ENCODE measurements around the gene MACF1. TPM values are rescaled to one million over a fixed set of nuclear protein-coding genes. Genes with fewer than 3 reads are reported as not detected.

MACF1 gene
- total and polyA plus RNA-seq, 9 donors: 93.6 to 331 (median 247) TPM

GRCh38 chr1:39210649-39211048, 6.2 kb downstream of the MACF1 start:
- intact Hi-C loops (cut with DNase I): loop anchor here in 1 of 4 donors (5.0 kb wide), 1 partner anchor 42 kb away; no protein-coding TSS in a partner anchor

DNA sequence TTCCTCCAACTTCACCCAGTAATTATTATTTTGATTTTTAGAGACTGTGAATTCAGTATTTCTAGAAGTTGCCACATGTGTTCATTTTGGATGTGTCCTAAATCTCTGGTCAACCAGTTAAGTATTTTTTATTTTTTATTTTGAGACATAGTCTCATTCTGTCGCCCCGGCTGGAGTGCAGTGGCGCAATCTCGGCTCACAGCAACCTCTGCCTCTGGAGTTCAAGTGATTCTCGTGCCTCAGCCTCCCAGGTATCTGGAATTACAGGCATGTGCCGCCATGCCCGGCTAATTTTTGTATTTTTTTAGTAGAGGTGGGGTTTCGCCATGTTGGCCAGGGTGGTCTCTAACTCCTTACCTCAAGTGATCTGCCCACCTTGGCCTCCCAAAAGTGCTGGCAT, 8.0 kb downstream of the MACF1 start:
- H3K27ac ChIP-seq: no peak overlapping the region
- no peak overlapping the region for H3K4me3 ChIP-seq
- intact Hi-C loops (cut with DNase I): loop anchor here in 1 of 4 donors (5.0 kb wide), 1 partner anchor 40 kb away; no protein-coding TSS in a partner anchor
- H3K4me1 ChIP-seq (ENCODE audit: insufficient read depth): peaks cover 21% of the 10 kb centered on the region
- no peaks in the 10 kb centered on the region for H3K27me3 ChIP-seq
- no peaks in the 10 kb centered on the region for H3K36me3 ChIP-seq
- TF ChIP-seq EP300 (IDR thresholded peaks at IDR 0.05): no peak
- TF ChIP-seq CTCF (IDR thresholded peaks at IDR 0.05): no peak
- no peak for TF ChIP-seq POLR2A (IDR thresholded peaks at IDR 0.05)
- DNase-seq: no peak
- no peaks in the 10 kb centered on the region for H3K9me3 ChIP-seq
- WGBS, 3 donors: 92 to 93% (median 92%) methylated on average over 8 of the region's 8 CpGs

More at GRCh38 chr1:39210649-39211048, 6.2 kb downstream of the MACF1 start:
- DNase-seq: no peak
- Histone ChIP-seq H3K36me3 (no peaks in the 10 kb centered on the region), H3K9me3 (no peaks in the 10 kb centered on the region), H3K27me3 (no peaks in the 10 kb centered on the region), H3K27ac (no peak overlapping the region), H3K4me1 (ENCODE audit: insufficient read depth) (peaks cover 23% of the 10 kb centered on the region), H3K4me3 (no peak overlapping the region)
- WGBS, 3 donors: 97 to 99% (median 98%) methylated on average over 3 of the region's 3 CpGs
- no peak for TF ChIP-seq EP300 (IDR thresholded peaks at IDR 0.05)
- TF ChIP-seq CTCF (IDR thresholded peaks at IDR 0.05): no peak
- no peak for TF ChIP-seq POLR2A (IDR thresholded peaks at IDR 0.05)

DNA sequence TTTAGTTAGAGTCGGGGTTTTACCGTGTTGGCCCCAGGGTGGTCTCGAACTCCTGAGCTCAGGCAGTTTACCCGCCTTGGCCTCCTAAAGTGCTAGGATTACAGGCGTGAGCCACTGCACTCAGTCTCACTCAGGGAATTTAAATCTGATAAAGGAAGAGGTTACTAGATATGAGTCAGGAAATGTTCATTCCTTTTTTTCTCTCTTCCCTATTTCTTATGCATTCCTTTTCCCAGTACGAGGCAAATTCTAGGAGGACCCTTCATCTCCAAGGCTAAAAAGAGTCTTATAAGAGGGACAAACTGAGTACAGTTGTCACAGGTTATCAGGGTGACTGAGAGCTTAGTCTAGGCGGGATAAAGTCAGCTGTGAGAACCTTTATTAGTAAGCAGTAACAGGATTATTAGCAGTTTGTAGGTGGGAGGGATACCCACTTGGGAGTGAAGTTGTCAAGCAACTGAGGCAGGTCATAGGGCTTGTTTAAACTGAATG, 9.1 kb downstream of the MACF1 start:
- WGBS, 3 donors: 61 to 70% (median 66%) methylated on average over 7 of the region's 7 CpGs
- no peaks in the 10 kb centered on the region for H3K36me3 ChIP-seq
- TF ChIP-seq EP300 (IDR thresholded peaks at IDR 0.05) (no peak), POLR2A (IDR thresholded peaks at IDR 0.05) (no peak), CTCF (IDR thresholded peaks at IDR 0.05) (no peak)
- intact Hi-C loops (cut with DNase I): loop anchor here in 1 of 4 donors (5.0 kb wide), 1 partner anchor 39 kb away; no protein-coding TSS in a partner anchor
- H3K4me3 ChIP-seq: no peak overlapping the region
- DNase-seq: no peak
- peak overlapping the region in 1 of 2 donors; percentile 1 for H3K27ac ChIP-seq
- peaks cover 23% of the 10 kb centered on the region for H3K4me1 ChIP-seq (ENCODE audit: insufficient read depth)
- no peaks in the 10 kb centered on the region for H3K27me3 ChIP-seq
- H3K9me3 ChIP-seq: no peaks in the 10 kb centered on the region

- 18 to 21% (median 20%) methylated on average over 7 of the region's 7 CpGs for WGBS, 3 donors
- H3K27ac ChIP-seq: peak overlapping the region in 1 of 2 donors; percentile 1
Measured at GRCh38 chr1:39214021-39214713, 9.7 kb downstream of the MACF1 start.

More at GRCh38 chr1:39214021-39214713, 9.7 kb downstream of the MACF1 start:
- Histone ChIP-seq H3K4me3 (no peak overlapping the region), H3K4me1 (ENCODE audit: insufficient read depth) (peaks cover 23% of the 10 kb centered on the region), H3K27me3 (no peaks in the 10 kb centered on the region), H3K9me3 (no peaks in the 10 kb centered on the region), H3K36me3 (no peaks in the 10 kb centered on the region)
- DNase-seq: no peak
- intact Hi-C loops (cut with DNase I): loop anchor here in 1 of 4 donors (5.0 kb wide), 1 partner anchor 38 kb away; no protein-coding TSS in a partner anchor
- TF ChIP-seq CTCF (IDR thresholded peaks at IDR 0.05) (no peak), POLR2A (IDR thresholded peaks at IDR 0.05) (no peak), EP300 (IDR thresholded peaks at IDR 0.05) (no peak)
